K562 (cell line): ENCODE measurements around the gene ELK4. TPM values are rescaled to one million over a fixed set of nuclear protein-coding genes. Genes with fewer than 3 reads are reported as not detected.
A peak's percentile ranks its signal among the peaks of the same experiment; 100 is the strongest.

Experiments used
- CAMTA2 ChIP-seq: fragments of 250-450 bp; sonication (Bioruptor Pico); conservative IDR thresholded peaks from 2 replicates; pipeline ENCODE4 v1.5.1; 2022
- CBX2 ChIP-seq: fragments of 200-600 bp; sonication (generic); IDR thresholded peaks from one replicate; pipeline ENCODE4 v1.6.1; 2012; ENCODE audit warnings: mild to moderate bottlenecking, low read length, inconsistent platforms; ENCODE audit not compliant: insufficient read depth, poor library complexity, severe bottlenecking
- CBX3 ChIP-seq, 2 experiments: IDR thresholded peaks; 1 replicate in 1 of 2; 2 replicates in 1 of 2; pipeline ENCODE4 v1.6.1; 2012; ENCODE audit warnings: inconsistent platforms in 2 of 2, low read length in 2 of 2, borderline replicate concordance in 1 of 2, control low read depth in 1 of 2
- FOXM1 ChIP-seq, 2 experiments: fragments of 450-650 bp in 1 of 2; sonication (generic) in 1 of 2; formaldehyde crosslinking in 1 of 2; IDR thresholded peaks; 2 replicates each; pipeline versions ENCODE4 v1.6.1 to v1.9.0; 2017 to 2022; ENCODE audit warnings: low read depth in 2 of 2, mild to moderate bottlenecking in 2 of 2, missing genetic modification reagents in 1 of 2, moderate library complexity in 1 of 2
- GATAD2B ChIP-seq: fragments of 450-650 bp; IDR thresholded peaks from 2 replicates; pipeline ENCODE4 v1.6.1; 2017; ENCODE audit warnings: mild to moderate bottlenecking, borderline replicate concordance
- HDGF ChIP-seq: fragments of 450-650 bp; IDR thresholded peaks from 2 replicates; pipeline ENCODE4 v1.6.1; 2016
- HIVEP1 ChIP-seq: fragments of 250-450 bp; sonication (Bioruptor Pico); IDR thresholded peaks from 2 replicates; pipeline ENCODE4 v1.4.0; 2020; ENCODE audit warnings: mild to moderate bottlenecking
- HNRNPK ChIP-seq: fragments of 200-400 bp; formaldehyde crosslinking; IDR thresholded peaks from one replicate; pipeline ENCODE4 v1.6.1; 2018; ENCODE audit warnings: mild to moderate bottlenecking, low read depth, low read length; ENCODE audit not compliant: poor library complexity, severe bottlenecking
- KAT8 ChIP-seq: fragments of 450-650 bp; IDR thresholded peaks from 2 replicates; pipeline ENCODE4 v1.6.1; 2016; ENCODE audit warnings: low read depth, mild to moderate bottlenecking
- NFE2L1 ChIP-seq: fragments of 450-650 bp; IDR thresholded peaks from 2 replicates; pipeline ENCODE4 v1.6.1; 2016; ENCODE audit warnings: missing genetic modification characterization, low read depth, mild to moderate bottlenecking, missing compliant biosample characterization, moderate library complexity, borderline replicate concordance
- OTX1 ChIP-seq: fragments of 450-650 bp; formaldehyde crosslinking; IDR thresholded peaks from 2 replicates; pipeline ENCODE4 v1.4.0; 2022; ENCODE audit warnings: mild to moderate bottlenecking
- PML ChIP-seq: IDR thresholded peaks from 2 replicates; pipeline ENCODE4 v1.6.1; 2012; ENCODE audit warnings: low read length, inconsistent platforms
- POLR2AphosphoS2 ChIP-seq: IDR thresholded peaks from 2 replicates; pipeline ENCODE4 v1.6.1; 2012; ENCODE audit warnings: low read length, improper control_type of control experiment
- POU5F1 ChIP-seq: fragments of 150-350 bp; IDR thresholded peaks from 2 replicates; pipeline ENCODE4 v1.6.1; 2014; ENCODE audit warnings: borderline replicate concordance, low read length, low read depth, mild to moderate bottlenecking; ENCODE audit not compliant: partially characterized antibody
- RAD21 ChIP-seq, 2 experiments: fragments of 250-450 bp in 1 of 2; fragments of 450-650 bp in 1 of 2; sonication (Bioruptor Pico) in 1 of 2; formaldehyde crosslinking in 1 of 2; IDR thresholded peaks in 1 of 2; conservative IDR thresholded peaks in 1 of 2; 2 replicates each; pipeline versions ENCODE4 v1.4.0 to v1.8.0; 2020 to 2022; ENCODE audit warnings: mild to moderate bottlenecking in 2 of 2, moderate library complexity in 1 of 2
- SREBF1 ChIP-seq: fragments of 150-350 bp; IDR thresholded peaks from 2 replicates; pipeline ENCODE4 v1.6.1; 2014; ENCODE audit warnings: antibody characterized with exemption, low read depth, low read length, borderline replicate concordance
- TFAM ChIP-seq: fragments of 250-450 bp; sonication (Bioruptor Pico); conservative IDR thresholded peaks from 2 replicates; pipeline ENCODE4 v1.5.0; 2021; ENCODE audit warnings: mild to moderate bottlenecking, moderate library complexity
- THRB ChIP-seq: fragments of 450-650 bp; formaldehyde crosslinking; conservative IDR thresholded peaks from 2 replicates; pipeline ENCODE4 v1.4.0; 2022; ENCODE audit warnings: mild to moderate bottlenecking, missing genetic modification characterization
- ZNF436 ChIP-seq: fragments of 250-450, 450-650 bp; sonication (Bioruptor Pico); formaldehyde crosslinking; IDR thresholded peaks from 2 replicates; pipeline ENCODE4 v1.7.0; 2020; ENCODE audit warnings: mild to moderate bottlenecking
- ZNF780A ChIP-seq: fragments of 250-450 bp; sonication (Bioruptor Pico); IDR thresholded peaks from 2 replicates; pipeline ENCODE4 v1.5.0; 2021; ENCODE audit warnings: mild to moderate bottlenecking
- ZZZ3 ChIP-seq: fragments of 450-650 bp; IDR thresholded peaks from 2 replicates; pipeline ENCODE4 v1.6.1; 2016; ENCODE audit warnings: antibody characterized with exemption, mild to moderate bottlenecking, moderate library complexity
- polyA plus RNA-seq, 8 experiments: library from polyadenylated mRNA; depleted of rRNA in 4 of 8; stranded (reverse) in 5 of 8; unstranded in 3 of 8; fragments of >200 nt; fragmentation: Nextera tagmentation in 2 of 8; fragmentation: Illumina TruSeq in 1 of 8; extraction: Ambion mirVana in 2 of 8; extraction: Trizol in 1 of 8; gene quantifications; 2 replicates each; pipeline versions ENCODE4 v1.2.1 to v1.2.3, GENCODE V29; 2011 to 2014; ENCODE audit warnings: inconsistent platforms in 1 of 8, missing spikeins in 1 of 8
- total RNA-seq, 7 experiments: library from RNA; depleted of rRNA in 6 of 7; stranded (reverse); fragments of >200 nt in 6 of 7; fragmentation: Illumina TruSeq in 2 of 7; extraction: Trizol in 2 of 7; gene quantifications; 2 replicates each; pipeline versions ENCODE4 v1.2.1 to v1.2.3, GENCODE V29; 2011 to 2021; ENCODE audit warnings: low replicate concordance in 1 of 7
- TF ChIP-seq, protein P1 (sequence below), 2 experiments: fragments of 450-650 bp; IDR thresholded peaks; 2 replicates each; pipeline ENCODE4 v1.6.1; 2018; ENCODE audit warnings: mild to moderate bottlenecking in 2 of 2, low read depth in 1 of 2; ENCODE audit not compliant: partially characterized antibody in 2 of 2

The ELK4 gene
- total and polyA plus RNA-seq, 9 of the 15 experiments (the other 6 are each of a cell fraction or from before 2014, with no cell fraction given) = 2.0 to 21.7 (median 9.2) TPM

DNA sequence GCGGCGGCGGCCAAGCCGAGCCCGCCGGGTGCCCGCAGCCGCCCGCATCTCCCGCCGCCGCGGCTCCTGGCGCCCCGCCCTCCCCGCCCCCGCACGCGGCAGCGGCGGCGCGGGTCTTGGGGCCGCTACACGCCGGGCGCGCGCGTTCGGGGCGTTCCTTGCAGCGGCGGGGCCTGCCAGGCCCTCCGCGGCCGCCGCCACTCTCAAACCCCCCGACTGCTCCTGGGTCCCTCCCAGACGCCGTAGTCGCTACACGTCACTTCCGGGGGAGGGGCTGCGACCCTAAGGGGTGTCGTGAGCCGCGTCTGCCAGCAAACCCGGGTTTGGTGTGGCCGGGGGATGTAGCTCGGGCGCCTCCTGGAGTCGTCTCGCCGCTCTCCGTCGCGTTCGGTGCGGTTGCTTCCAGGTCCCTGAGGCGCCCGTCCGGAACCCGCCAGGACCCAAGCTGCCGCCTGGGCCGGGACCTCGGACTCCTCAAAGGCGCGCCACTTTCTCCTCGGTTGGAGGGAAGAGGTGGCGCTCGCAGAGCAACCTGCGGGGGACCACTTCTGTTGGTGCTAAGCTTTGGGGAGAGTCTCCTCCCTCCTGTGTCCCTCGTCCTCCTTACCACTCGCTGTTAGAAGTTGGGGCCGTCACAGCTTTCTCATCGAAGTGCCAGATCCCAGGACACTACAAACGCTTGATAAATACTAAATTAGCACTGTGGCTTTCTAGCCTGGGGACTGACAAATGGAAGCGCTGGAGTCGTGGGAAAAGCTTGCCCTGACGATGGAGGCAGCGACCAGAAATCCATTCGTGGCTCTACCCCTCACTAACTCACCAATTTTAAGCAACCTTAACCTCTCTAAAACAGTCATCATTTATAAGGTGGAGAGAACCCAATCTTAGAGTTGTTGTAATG, at the start of gene ELK4 (continued):
- TF ChIP-seq FOXM1 (IDR thresholded peaks at IDR 0.05; ENCODE audit: low read depth) (peak; percentile 48; the same call in 1 of the 2 replicates), FOXM1 (CRISPR knock-in tag; IDR thresholded peaks at IDR 0.05; ENCODE audit: low read depth) (peak; percentile 74; the same call in 1 of the 2 replicates), ZZZ3 (no peak), HIVEP1 (CRISPR knock-in tag) (peak; percentile 15; the same call in 1 of the 2 replicates), TFAM (no peak), PML (peak; percentile 56), OTX1 (CRISPR knock-in tag) (0 out of 2 replicates have a peak, but pooled peaks have one; percentile 21), NFE2L1 (tag) (no peak), SREBF1 (0 out of 2 replicates have a peak, but pooled peaks have one; percentile 44), ZNF780A (CRISPR knock-in tag) (no peak), ZNF436 (no peak), POLR2AphosphoS2 (no peak), HDGF (no peak), KAT8 (no peak), HNRNPK (no peak), THRB (CRISPR knock-in tag) (no peak), POU5F1 (no peak), CBX3 (IDR thresholded peaks at IDR 0.05; ENCODE audit: borderline replicate concordance in 1 of 2, low read length in 2 of 2) (peak in 1 of 2 experiments; percentile 69; a peak in 1 of 3 replicates), CAMTA2 (CRISPR knock-in tag) (no peak), RAD21 (CRISPR knock-in tag; conservative IDR thresholded peaks at IDR 0.05 in 1 of 2, IDR thresholded peaks at IDR 0.05 in 1 of 2) (peak; percentile 88 to 90), GATAD2B (peak; percentile 80; the same call in 1 of the 2 replicates), CBX2 (no peak)
- TF ChIP-seq, protein P1, sequence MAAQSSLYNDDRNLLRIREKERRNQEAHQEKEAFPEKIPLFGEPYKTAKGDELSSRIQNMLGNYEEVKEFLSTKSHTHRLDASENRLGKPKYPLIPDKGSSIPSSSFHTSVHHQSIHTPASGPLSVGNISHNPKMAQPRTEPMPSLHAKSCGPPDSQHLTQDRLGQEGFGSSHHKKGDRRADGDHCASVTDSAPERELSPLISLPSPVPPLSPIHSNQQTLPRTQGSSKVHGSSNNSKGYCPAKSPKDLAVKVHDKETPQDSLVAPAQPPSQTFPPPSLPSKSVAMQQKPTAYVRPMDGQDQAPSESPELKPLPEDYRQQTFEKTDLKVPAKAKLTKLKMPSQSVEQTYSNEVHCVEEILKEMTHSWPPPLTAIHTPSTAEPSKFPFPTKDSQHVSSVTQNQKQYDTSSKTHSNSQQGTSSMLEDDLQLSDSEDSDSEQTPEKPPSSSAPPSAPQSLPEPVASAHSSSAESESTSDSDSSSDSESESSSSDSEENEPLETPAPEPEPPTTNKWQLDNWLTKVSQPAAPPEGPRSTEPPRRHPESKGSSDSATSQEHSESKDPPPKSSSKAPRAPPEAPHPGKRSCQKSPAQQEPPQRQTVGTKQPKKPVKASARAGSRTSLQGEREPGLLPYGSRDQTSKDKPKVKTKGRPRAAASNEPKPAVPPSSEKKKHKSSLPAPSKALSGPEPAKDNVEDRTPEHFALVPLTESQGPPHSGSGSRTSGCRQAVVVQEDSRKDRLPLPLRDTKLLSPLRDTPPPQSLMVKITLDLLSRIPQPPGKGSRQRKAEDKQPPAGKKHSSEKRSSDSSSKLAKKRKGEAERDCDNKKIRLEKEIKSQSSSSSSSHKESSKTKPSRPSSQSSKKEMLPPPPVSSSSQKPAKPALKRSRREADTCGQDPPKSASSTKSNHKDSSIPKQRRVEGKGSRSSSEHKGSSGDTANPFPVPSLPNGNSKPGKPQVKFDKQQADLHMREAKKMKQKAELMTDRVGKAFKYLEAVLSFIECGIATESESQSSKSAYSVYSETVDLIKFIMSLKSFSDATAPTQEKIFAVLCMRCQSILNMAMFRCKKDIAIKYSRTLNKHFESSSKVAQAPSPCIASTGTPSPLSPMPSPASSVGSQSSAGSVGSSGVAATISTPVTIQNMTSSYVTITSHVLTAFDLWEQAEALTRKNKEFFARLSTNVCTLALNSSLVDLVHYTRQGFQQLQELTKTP (IDR thresholded peaks at IDR 0.05; ENCODE audit: low read depth in 1 of 2, partially characterized antibody in 2 of 2) = no peak
